ENCODE measurements around the gene SLX9. TPM values are rescaled to one million over a fixed set of nuclear protein-coding genes. Genes with fewer than 3 reads are reported as not detected.

The SLX9 gene
- total RNA-seq, 1 donor from 2014 or later = 33.1 TPM

GRCh38 chr21:44944596-44944995, 4.8 kb downstream of the SLX9 start:
- no peak overlapping the region for H3K4me3 Mint-ChIP-seq (ENCODE audit: low read depth)
- H3K4me1 Mint-ChIP-seq (ENCODE audit: low read depth) = peaks cover 18% of the 10 kb centered on the region
- H3K9me3 Mint-ChIP-seq (ENCODE audit: low read depth) = no peaks in the 10 kb centered on the region

GRCh38 chr21:44946254-44947041, 6.6 kb downstream of the SLX9 start:
- H3K27me3 Mint-ChIP-seq = no peaks in the 10 kb centered on the region
- no peak for TF ChIP-seq CTCF (IDR thresholded peaks at IDR 0.05; ENCODE audit: unreplicated experiment)
- H3K36me3 Mint-ChIP-seq (ENCODE audit: insufficient read depth) = peaks cover 2% of the 10 kb centered on the region
- no peak overlapping the region for H3K4me3 Mint-ChIP-seq (ENCODE audit: low read depth)
- no peak for DNase-seq (ENCODE audit: low spot score, unreplicated experiment)
- H3K4me1 Mint-ChIP-seq (ENCODE audit: low read depth) = peaks cover 6% of the 10 kb centered on the region
- no peak overlapping the region for H3K27ac Mint-ChIP-seq
- H3K9me3 Mint-ChIP-seq (ENCODE audit: low read depth) = no peaks in the 10 kb centered on the region

More at GRCh38 chr21:44944596-44944995, 4.8 kb downstream of the SLX9 start:
- no peak for TF ChIP-seq CTCF (IDR thresholded peaks at IDR 0.05; ENCODE audit: unreplicated experiment)
- DNase-seq (ENCODE audit: low spot score, unreplicated experiment) = no peak
- H3K27ac Mint-ChIP-seq = no peak overlapping the region
- H3K36me3 Mint-ChIP-seq (ENCODE audit: insufficient read depth) = peaks cover 2% of the 10 kb centered on the region
- H3K27me3 Mint-ChIP-seq = no peaks in the 10 kb centered on the region

GRCh38 chr21:44947111-44947929, 7.5 kb downstream of the SLX9 start:
- peaks cover under 1% of the 10 kb centered on the region for H3K4me1 Mint-ChIP-seq (ENCODE audit: low read depth)
- no peaks in the 10 kb centered on the region for H3K27me3 Mint-ChIP-seq
- H3K27ac Mint-ChIP-seq = no peak overlapping the region
- no peaks in the 10 kb centered on the region for H3K9me3 Mint-ChIP-seq (ENCODE audit: low read depth)
- peaks cover 2% of the 10 kb centered on the region for H3K36me3 Mint-ChIP-seq (ENCODE audit: insufficient read depth)
- DNase-seq (ENCODE audit: low spot score, unreplicated experiment) = no peak
- no peak for TF ChIP-seq CTCF (IDR thresholded peaks at IDR 0.05; ENCODE audit: unreplicated experiment)
- no peak overlapping the region for H3K4me3 Mint-ChIP-seq (ENCODE audit: low read depth)

GRCh38 chr21:44947930-44948331, 8.1 kb downstream of the SLX9 start:
- Mint-ChIP-seq H3K27me3 (no peaks in the 10 kb centered on the region), H3K27ac (no peak overlapping the region), H3K4me3 (ENCODE audit: low read depth) (no peak overlapping the region), H3K9me3 (ENCODE audit: low read depth) (no peaks in the 10 kb centered on the region), H3K4me1 (ENCODE audit: low read depth) (no peaks in the 10 kb centered on the region), H3K36me3 (ENCODE audit: insufficient read depth) (peaks cover 2% of the 10 kb centered on the region)
- no peak for DNase-seq (ENCODE audit: low spot score, unreplicated experiment)
- no peak for TF ChIP-seq CTCF (IDR thresholded peaks at IDR 0.05; ENCODE audit: unreplicated experiment)

- Mint-ChIP-seq H3K27me3 (no peaks in the 10 kb centered on the region), H3K9me3 (ENCODE audit: low read depth) (no peaks in the 10 kb centered on the region), H3K4me3 (ENCODE audit: low read depth) (no peak overlapping the region), H3K36me3 (ENCODE audit: insufficient read depth) (peaks cover 2% of the 10 kb centered on the region), H3K4me1 (ENCODE audit: low read depth) (no peaks in the 10 kb centered on the region), H3K27ac (no peak overlapping the region)
- DNase-seq (ENCODE audit: low spot score, unreplicated experiment) = no peak
- TF ChIP-seq CTCF (IDR thresholded peaks at IDR 0.05; ENCODE audit: unreplicated experiment) = no peak
Measured at GRCh38 chr21:44948426-44949120, 8.7 kb downstream of the SLX9 start.
